HG03196 (cell line): ENCODE data around the gene PPP1R9A.

ENCODE experiments used
- ATAC-seq: cut with Tn5 transposase; IDR thresholded peaks from one replicate; pipeline ENCODE4 v1.9.1; 2021; ENCODE audit not compliant: unreplicated experiment

PPP1R9A gene

GRCh38 chr7:95191795-95192194, 284.4 kb downstream of the PPP1R9A start:
- ATAC-seq: no peak

DNA sequence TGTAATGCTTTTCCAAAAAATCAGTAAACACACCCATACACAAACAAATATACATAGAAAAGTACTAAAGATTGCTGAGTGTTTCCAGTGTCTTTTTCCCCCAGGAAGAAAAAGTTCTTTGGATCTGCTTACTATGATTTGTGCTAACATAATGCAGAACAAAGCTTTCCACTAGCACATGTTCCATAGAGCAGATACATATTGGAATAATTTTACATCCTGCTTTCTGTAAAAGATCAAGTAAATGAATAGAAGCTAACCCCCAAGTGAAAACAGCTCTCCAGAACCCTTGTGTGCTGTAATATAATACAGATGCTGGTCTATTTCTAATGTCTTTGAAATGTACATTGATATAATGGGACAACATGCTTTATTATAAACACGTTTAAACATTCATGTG, 291.5 kb downstream of the PPP1R9A start:
- no peak for ATAC-seq

- no peak for ATAC-seq
Observed at GRCh38 chr7:95199779-95200558, 292.6 kb downstream of the PPP1R9A start.

DNA sequence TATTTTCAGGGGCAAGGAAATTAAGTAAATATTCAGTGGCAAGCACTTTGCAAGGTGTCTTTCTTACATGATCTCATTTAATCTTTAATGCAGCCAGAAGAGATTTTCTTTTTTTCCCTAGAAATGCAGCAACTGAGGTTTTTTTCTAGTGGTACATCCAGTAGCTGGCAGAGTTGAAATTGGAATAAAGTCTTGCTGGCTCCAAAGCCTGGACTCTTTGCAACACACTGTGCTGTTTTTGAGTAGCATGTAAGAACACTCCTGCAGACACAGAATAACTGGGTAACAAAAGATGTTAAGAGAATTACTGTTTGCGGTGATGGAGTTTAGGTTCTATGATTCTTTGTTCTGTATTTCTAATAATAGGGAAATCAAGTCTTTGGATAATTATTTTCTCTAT, 293.3 kb downstream of the PPP1R9A start:
- ATAC-seq: no peak

DNA sequence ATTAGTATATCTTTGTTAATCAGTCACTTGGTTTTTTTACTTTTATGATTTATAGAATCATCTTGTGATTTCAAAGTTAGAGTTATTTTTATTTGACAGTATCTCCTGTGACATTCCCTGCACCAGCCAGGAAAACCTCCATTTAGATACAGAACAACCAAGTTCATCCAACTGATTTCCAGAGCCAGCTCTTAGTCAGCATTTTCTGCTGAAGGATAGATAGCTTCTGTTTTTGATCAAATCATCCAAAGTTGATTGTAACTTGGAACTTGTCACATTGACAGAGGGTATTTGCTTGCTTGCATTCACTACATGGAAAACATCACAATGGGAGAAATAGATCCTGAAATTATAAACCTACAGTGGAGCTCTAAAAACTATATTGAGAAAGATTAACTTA, 294.3 kb downstream of the PPP1R9A start:
- ATAC-seq: no peak

DNA sequence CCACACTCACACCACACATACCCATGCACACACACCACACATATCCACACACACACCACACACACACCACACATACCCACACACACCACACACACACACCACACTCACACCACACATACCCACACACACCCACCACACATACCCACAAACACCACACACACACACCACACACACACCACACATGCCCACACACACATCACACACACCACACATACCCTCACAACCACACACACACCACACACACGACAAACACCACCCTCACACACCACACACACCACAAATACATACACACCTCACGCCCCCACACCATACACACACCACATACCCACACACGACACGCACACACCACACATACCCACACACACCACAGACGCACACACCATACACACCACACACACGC, 297.2 kb downstream of the PPP1R9A start:
- ATAC-seq: no peak

DNA sequence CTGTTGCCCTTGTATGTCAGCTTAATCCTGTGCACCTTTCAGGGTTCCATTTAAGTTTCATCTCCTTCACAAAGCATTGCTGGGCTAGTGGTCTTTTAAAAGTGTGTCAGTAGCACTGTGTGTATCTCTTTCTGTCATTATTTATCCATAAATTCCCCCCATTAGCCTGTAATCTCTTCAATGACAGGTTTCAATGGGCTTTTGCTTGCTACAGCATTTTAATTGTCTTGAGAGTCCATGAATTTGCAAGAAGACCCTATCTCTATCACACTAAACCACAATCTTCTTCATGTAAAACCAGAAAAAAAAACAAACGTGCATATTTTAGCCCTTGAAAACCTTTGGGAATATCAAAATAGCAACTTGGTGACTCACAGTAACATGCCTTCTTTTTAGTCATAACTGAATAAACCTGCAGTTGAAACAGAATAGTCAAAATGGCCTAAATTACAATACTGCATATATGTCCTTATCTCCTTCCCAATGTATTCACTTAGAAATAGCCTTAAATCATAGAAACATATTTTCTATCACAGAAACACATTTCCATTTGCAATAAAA, 298.4 kb downstream of the PPP1R9A start:
- ATAC-seq: no peak

DNA sequence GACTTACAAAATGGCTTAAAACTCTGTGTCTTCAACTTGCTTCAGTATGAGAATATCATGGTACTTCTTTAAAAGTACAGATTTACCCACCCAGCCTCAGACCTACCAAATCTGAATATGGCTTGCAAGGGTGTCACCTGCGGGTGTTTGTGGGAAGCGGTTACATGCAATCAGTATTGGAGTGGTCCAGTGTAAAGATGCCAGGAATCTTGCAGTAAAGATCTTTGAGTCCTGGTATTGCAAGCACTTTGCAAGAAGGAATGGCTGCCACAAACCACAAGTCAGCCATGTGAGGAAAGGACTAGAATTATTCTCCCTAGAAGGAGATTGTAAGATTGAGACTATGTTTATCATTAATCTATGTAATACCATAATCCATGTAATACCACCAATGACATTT, 301.9 kb downstream of the PPP1R9A start:
- ATAC-seq: no peak

GRCh38 chr7:95209788-95210187, 302.4 kb downstream of the PPP1R9A start:
- ATAC-seq: no peak

- ATAC-seq: no peak
Observed at GRCh38 chr7:95213148-95213547, 305.8 kb downstream of the PPP1R9A start.

DNA sequence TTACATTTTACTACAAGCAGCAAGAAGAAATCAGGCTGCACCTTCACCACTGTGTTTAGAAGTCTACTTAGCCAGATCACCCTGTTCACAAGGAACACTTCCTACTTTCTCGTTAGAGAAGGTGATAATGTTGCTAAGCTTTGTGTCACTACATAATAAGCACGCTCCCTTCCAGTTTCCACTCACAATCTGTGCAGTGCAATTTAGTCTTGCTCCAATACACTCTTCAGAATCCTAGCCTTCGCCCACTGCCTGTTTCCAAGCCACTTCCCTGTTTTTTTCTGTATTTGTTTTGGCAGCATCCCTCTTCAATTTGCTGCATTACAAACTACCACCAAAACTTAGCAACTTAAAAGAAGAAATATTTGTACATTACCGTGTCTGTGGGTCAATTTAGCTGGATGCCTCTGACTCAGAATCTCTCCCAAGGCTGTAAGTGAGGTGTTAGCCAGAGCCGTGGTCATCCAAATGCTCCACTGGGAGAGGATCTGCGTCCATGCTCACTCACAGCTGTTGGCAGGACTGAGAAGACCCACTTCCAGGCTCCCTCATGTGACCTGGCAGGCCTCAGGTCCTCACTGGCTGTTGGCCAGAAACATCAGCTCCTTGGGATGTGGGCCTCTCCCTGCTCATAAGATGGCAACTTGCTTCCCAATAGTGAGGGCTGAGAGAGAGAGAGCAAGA, 306.6 kb downstream of the PPP1R9A start:
- ATAC-seq: no peak

- no peak for ATAC-seq
Observed at GRCh38 chr7:95219721-95220120, 312.3 kb downstream of the PPP1R9A start.

GRCh38 chr7:95220328-95220727, 312.9 kb downstream of the PPP1R9A start:
- no peak for ATAC-seq

DNA sequence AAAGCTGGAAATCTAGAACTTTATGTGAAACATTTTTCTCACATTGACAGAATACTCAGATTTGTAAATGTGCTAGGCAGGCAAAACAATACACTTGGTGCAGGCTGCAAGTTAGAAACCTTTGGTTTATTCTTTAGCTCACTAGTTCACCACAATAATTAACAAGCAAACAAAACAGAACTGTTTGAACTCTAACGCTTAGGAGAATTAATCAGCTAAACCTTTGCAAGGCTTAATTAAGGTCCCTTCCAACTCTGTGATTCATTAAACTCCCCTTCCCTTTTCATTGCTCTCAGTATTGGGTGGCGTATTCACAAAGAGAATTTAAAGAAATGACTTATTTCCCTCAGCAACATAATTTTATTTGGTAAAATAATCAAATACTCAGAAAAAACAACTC, 317.9 kb downstream of the PPP1R9A start:
- no peak for ATAC-seq

GRCh38 chr7:95229301-95229700, 321.9 kb downstream of the PPP1R9A start:
- no peak for ATAC-seq

GRCh38 chr7:95238252-95238943, 331.0 kb downstream of the PPP1R9A start:
- ATAC-seq: no peak

DNA sequence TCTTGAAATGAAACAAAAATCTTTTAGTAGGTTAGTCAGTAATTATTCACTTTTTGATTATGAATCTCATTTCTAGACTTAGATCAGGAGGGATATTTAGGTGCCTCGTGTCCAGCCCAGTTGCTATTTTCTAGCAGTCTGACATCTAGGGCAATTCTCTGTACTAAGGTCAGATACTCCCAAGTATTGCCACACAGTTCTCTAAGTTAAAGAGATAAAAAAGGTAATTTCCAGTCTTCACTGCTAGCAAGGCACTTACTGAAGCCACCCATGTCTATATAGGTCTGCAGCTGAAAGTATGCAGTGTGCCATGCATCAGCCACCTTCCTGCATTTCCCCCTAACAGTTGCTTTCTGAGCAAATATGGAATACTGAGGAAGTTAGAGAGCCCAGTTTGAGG, 333.5 kb downstream of the PPP1R9A start:
- ATAC-seq: no peak

GRCh38 chr7:95242266-95242665, 334.9 kb downstream of the PPP1R9A start:
- ATAC-seq: no peak

GRCh38 chr7:95244616-95245015, 337.2 kb downstream of the PPP1R9A start:
- no peak for ATAC-seq

GRCh38 chr7:95245828-95246500, 338.6 kb downstream of the PPP1R9A start:
- ATAC-seq: no peak

DNA sequence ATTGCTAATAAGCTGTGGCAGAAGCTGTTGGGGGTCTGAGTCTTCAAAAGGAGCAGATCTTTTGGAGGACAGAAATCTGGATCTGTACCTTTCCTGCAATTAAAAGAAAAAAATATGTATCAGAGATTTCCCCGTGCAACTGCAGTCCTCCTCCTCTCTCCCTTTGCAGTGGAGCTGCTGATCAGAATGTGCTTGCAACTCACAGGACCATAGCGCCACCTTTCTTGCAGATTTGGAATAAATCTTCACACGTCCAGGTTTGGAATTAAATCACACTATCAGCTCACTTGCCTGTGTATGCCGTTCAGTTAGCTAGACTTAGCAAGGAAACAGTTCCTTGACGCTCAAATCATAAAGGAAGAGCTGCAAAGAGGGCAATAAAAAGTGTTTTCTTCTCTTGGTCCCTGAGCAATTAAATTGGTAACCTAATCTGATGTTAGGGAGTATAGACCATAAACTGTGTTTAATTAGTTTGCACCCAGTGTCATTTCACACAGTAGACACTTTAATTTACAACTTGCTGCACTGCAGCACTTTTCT, 339.5 kb downstream of the PPP1R9A start:
- ATAC-seq: no peak
